Stimulated activated CD4-positive, alpha-beta T cell treated with anti-CD3 and anti-CD28 coated beads, Interleukin-4, amount 100 ng/mL, for 1 hour (primary cell): Measurements from ENCODE around the gene EXOC6.

ENCODE experiments used
- DNase-seq: peaks from one replicate; pipeline ENCODE4 v3.0.0-alpha.2; 2020

The EXOC6 gene

DNA sequence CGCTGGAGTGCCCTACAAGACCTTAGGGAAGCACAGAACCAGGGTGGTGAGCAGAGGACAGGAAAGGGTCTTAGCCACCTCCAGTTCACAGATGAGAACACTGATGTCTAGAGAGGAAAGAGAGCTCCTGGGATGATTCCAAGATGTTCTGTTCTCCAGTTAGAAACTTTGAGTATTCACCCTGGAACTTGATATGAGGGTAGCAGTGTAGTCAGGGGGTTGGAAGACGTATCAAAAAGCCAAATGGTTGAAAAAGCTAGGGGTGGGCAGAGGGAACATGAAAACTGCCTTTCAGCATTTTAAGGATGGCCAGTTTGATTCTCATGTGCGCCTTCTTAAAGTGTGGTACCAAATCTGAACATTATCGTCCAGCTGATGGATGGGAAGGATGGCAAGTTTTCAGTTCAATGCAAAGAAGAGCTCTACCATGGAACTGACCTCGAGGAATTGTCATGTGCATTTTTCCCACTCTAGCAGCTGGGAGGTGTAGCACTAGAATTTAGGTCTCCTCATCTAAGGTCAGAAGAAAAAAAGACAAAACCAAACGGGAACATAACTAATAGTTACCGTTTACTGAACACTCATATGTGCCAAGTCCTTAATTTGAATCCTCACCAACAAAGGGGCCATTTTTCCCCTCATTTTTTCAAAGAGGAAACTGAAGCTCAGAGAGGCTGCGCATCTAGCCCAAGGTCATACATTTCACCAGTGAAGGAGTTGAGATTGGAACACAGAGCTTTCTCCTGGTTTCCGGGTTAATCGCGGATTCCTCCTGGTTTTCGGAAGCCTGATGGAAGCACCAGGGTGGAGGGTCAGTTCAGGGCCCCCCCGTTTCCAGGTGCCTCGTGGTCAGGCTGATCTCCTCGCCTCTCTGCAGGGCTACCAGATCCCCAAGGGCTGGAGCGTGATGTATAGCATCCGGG lies 219.4 kb downstream of the EXOC6 start:
- no peak for DNase-seq

DNA sequence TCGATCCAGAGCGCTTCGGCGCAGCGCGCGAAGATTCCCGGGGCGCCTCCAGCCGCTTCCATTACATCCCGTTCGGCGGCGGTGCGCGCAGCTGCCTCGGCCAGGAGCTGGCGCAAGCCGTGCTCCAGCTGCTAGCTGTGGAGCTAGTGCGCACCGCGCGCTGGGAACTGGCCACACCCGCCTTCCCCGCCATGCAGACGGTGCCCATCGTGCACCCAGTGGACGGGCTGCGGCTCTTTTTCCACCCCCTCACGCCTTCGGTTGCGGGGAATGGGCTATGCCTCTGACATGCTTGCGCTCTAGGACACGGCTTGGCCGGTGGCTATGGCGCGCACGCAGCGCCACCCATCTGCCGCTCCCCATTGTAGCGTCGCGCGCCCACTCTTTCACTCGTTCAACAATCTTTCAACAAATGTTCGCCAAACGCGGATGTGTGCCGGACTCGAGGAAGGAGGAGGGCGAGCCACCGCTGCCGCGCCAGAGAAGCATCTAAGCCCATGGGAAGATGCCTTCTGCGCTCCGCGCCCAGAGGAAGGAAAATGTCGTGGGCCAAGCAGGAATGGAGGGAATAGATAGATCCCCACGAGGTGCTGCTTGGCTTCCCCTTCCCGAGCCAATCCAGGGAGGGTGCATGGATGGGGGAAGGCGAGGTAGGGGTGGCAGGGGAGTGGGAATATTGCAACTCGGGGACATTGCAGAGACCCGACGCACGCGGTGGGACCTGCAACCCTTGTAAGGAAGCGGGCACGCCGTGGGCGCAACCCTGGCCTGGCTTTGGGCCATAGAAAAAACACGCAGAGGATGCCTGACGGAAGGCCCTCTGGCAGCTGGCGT lies 220.3 kb downstream of the EXOC6 start:
- DNase-seq, result no peak

DNA sequence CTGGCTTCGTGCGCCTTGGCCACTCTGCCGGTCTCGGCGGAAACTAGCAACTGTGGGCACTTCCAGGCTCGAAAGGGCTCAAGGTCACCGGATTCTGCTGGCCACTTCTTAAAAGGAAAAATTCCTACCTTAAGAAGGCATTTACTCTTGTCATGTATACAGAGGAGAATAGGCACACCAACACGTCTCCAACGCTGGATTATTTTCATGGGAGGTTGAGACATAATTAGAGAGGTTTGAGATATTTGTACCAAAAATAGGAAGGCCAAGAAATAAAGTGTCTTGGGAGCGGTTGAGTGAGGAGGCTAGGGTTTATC lies 220.9 kb downstream of the EXOC6 start:
- no peak for DNase-seq

- no peak for DNase-seq
These were observed 222.3 kb downstream of the EXOC6 start for GRCh38 chr10:93070378-93071176.

- DNase-seq, result no peak
These were observed 222.8 kb downstream of the EXOC6 start for GRCh38 chr10:93071177-93071472.

GRCh38 chr10:93071674-93072224 lies 223.4 kb downstream of the EXOC6 start:
- DNase-seq, result no peak

DNA sequence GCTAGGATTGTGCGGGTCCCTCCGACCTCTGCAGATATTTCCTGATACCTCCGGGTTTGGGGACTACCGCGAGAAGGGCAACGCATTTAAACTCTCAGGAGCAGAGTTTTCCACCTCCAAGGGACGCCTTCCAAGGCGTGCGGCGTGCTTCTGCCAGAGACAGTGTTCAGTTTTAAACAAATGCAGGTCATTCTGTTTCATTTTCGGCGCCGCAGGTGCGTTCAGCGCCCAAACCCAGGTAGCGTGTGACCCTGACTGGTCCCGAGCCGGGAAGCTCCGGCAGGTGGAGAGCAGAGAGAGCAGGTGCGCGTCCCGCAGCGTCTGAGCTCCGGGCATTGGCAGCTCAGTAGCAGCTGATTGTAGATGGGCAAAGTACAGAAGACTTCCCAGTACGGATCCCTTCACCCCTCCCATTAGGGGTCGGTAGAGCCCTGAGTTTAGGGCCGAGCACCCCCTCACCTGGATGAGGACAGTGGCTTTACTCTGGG lies 223.9 kb downstream of the EXOC6 start:
- DNase-seq, result no peak

- DNase-seq, result no peak
These were observed 224.6 kb downstream of the EXOC6 start for GRCh38 chr10:93072713-93073538.

GRCh38 chr10:93073539-93074146 lies 225.3 kb downstream of the EXOC6 start, which contains the start of gene CYP26A1:
CYP26A1 (plus strand) TSS chr10:93073893; CDS start chr10:93073935, 42 bp downstream.
- no peak for DNase-seq

- no peak for DNase-seq
These were observed 225.9 kb downstream of the EXOC6 start for GRCh38 chr10:93074147-93074596.

- no peak for DNase-seq
These were observed 226.5 kb downstream of the EXOC6 start for GRCh38 chr10:93074597-93075368.

DNA sequence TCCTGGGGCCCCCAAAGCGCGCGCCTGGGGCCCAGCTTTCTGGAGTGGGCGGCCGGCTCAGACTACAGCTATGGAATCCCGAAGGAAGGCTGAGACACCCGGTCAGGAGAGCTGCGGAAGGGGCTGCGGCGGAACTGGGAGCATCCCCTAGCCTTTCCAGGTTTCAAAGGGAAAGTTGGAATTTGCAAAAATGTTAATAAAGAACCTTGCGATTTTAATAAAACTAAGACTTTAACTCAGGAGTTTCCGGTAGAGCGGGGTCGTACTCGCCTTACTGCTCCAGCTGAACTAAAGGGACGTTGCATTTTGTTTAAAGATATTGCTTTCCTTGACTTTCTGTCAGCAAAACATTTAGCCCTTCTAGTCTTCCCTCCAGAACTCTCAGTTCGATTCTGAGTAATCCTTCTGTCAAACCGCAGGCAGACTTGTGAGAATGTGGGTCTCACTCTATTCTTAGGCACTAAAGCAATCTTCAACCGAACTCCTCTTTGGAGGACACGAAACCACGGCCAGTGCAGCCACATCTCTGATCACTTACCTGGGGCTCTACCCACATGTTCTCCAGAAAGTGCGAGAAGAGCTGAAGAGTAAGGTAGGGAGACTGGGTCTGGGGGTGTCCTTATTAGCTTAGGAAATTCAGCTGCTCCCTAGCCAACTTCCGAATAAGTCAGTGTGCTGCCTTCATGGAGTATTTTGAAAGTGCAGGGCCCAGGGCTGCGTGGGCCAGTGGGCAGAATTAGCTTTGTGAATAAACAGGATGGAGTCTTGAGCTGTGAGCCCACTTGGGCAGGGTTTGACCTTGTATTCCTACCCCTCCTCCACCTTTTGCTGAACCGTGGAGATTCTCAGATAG lies 227.3 kb downstream of the EXOC6 start:
- no peak for DNase-seq

- no peak for DNase-seq
These were observed 228.6 kb downstream of the EXOC6 start for GRCh38 chr10:93076871-93077270.

DNA sequence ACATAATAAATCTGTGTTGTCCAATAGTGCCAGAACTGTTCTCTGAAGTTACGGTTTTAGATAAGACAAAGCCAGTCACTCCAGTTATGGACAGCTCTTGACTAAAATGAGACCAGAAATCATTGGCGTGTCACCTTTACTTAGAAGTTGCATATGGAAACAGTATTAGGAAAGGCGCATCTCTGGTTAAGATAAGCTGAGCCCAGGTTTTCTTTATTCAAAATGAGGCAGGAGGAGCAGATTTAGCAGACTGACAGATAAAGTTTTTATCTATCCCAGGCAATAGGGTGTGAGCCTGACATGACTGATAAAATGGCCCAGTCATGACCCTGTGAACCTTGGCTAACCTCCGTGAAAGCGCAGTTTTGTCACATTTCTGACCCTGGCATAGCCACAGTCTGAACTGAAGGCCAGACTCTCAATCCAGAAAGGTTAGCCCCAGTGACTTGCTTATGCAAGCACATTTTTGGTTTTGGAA lies 229.6 kb downstream of the EXOC6 start:
- DNase-seq, result no peak

DNA sequence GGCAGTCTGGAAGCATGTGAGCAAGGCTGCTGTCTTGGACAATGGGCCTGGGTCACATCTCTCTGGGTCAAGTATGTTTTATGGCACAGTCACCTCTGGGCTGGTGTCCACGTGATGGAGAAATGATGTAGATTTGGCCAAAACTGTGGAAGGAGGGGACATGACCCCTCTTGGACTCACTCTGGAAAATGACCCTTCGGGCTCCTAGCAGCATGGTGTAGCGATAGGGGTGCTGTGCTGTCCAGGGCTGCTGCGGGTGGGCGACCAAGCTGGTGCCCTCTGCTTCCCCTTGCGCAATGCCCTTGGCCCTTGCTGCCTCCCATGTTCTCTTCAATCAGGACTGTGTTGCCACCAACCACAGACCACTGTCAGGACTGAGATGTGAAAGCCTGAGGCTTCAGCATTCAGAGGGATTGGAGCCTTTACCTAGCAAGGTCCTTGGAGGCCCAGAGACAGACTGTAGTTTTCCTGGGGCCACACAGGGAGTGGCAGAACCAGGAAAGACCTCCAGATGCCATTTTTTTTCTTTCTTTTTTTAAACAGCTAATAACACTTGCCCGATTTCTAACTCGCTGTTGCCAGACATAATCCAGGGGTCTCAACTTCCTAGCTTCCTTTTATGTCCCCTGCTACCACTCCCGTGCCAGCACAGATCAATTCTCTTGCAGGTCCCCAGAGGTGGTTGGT lies 231.5 kb downstream of the EXOC6 start:
- DNase-seq, result no peak

DNA sequence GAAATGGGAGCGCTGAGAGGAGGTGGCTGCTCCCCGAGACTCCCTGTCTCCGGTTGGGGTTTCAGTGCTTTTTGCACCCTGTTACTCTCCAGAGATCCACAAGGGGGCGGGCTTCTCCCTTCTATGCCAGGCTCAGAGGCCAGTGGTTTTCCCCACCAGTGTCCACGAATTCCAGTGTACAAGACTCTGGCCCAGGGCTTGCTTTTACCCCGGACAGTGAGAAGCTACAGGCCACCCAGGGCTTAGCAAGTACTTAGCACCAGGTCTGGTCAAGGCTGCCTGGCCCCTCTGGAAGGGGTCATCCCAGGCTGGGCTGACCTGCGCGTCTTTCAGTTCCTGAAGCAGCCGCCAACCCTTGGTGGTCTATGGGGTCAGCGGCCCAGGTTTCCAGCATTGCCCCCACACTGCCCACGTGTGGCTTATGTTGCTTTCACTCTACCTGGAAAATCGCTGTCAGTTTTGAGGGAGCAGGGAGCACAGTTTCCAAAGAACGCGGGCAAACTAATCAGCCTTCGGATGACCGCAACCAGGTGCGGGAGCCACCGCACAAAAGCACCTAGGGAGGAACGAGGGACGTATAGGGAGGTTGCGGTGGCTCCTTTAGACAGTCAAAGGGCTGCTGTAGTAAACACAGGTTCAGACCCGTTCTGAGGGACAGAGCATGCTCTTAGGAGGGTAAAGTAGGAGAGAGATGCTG lies 232.2 kb downstream of the EXOC6 start:
- DNase-seq, result peak; percentile 48

DNA sequence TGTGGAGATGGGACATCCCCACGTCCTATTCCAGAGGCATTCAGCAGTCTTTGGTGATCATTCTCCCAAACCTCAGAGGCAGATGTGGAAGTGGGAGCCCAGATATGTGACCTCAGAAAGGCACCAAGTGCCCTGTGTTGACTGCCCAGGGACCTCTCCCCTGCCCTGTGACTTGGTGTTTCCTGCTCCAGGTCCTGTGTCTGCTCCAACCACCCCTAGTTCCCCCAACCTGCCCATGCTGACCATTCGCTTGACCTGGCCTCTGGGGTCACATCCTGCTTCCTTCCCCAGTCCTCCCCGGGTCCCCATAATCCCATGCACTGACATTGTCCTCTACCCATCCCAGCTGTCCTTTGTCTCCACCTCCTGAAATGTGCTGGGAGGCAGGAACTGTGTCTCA lies 233.0 kb downstream of the EXOC6 start:
- no peak for DNase-seq

DNA sequence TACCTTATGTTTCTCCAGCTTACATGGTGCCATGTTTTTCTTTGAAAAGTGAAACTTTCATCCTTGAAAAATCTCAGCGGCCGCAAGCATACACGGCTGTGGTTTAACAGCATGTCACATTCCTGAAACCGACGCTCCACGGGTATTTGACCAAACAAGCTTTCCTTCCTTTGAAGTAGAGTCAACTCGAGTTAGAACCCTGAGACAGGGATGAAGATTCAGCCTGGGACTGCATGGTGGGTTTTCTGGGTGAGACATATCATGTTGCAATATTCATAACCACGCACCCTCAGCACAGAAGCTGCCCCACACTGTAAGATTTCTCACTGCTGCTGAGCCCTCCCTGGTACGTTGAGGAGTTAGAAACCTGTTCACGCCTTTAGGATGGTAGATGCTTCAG lies 233.5 kb downstream of the EXOC6 start:
- no peak for DNase-seq
